PFSK-1 (cell line): Measurements from ENCODE around the gene RAPSN.

Experiments
- POLR2AphosphoS5 ChIP-seq: IDR thresholded peaks from 2 replicates; pipeline ENCODE4 v1.6.1; 2012; ENCODE audit warnings: low read depth, mild to moderate bottlenecking, control low read depth, low read length, moderate library complexity
- REST ChIP-seq, 2 experiments: IDR thresholded peaks; 2 replicates each; pipeline versions ENCODE4 v1.6.1 to v1.8.0; 2011 to 2012; ENCODE audit warnings: low read depth in 2 of 2, low read length in 2 of 2, control low read depth in 1 of 2, inconsistent platforms in 1 of 2, mild to moderate bottlenecking in 1 of 2, moderate library complexity in 1 of 2; ENCODE audit not compliant: insufficient read depth in 1 of 2
- SIN3A ChIP-seq: IDR thresholded peaks from 2 replicates; pipeline ENCODE4 v1.6.1; 2012; ENCODE audit warnings: mild to moderate bottlenecking, low read length, moderate library complexity, borderline replicate concordance; ENCODE audit not compliant: insufficient read depth
- TAF1 ChIP-seq: IDR thresholded peaks from 2 replicates; pipeline ENCODE4 v1.6.1; 2012; ENCODE audit warnings: low read length, control low read depth, borderline replicate concordance; ENCODE audit not compliant: insufficient read depth

GRCh38 chr11:47453365-47453764 is 4.4 kb upstream of the RAPSN start:
- TF ChIP-seq REST (IDR thresholded peaks at IDR 0.05; ENCODE audit: insufficient read depth in 1 of 2, low read depth in 2 of 2, low read length in 2 of 2), result no peak
- TF ChIP-seq POLR2AphosphoS5, result no peak
- TF ChIP-seq TAF1, result no peak
- TF ChIP-seq SIN3A, result no peak
